ENCODE results near the gene TFPT.

TFPT gene

GRCh38 chr19:54148158-54148557, 32.7 kb upstream of the TFPT start:
- DNase-seq, result no peak

- DNase-seq, result no peak
These were observed 32.2 kb upstream of the TFPT start for GRCh38 chr19:54147676-54148075.

DNA sequence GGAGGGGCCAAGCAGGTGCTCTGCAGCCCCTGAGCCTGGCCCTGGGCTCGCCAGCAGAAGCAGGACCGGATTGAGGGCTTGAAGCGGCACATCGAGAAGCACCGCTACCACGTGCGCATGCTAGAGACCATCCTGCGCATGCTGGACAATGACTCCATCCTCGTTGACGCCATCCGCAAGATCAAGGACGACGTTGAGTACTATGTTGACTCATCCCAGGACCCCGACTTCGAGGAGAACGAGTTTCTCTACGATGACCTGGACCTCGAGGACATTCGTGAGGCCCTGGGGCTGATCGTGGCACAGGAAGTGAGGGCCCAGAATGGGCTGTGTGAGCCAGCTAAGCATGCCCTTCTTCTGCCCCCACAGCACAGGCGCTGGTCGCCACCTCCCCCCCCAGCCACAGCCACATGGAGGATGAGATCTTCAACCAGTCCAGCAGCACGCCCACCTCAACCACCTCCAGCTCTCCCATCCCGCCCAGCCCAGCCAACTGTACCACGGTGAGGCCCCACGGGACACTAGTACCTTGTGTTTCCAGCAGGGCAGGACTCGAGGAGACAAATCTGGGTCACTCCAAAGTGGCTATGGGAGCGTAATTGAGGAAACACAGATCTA, 30.2 kb upstream of the TFPT start:
- DNase-seq, result no peak

DNA sequence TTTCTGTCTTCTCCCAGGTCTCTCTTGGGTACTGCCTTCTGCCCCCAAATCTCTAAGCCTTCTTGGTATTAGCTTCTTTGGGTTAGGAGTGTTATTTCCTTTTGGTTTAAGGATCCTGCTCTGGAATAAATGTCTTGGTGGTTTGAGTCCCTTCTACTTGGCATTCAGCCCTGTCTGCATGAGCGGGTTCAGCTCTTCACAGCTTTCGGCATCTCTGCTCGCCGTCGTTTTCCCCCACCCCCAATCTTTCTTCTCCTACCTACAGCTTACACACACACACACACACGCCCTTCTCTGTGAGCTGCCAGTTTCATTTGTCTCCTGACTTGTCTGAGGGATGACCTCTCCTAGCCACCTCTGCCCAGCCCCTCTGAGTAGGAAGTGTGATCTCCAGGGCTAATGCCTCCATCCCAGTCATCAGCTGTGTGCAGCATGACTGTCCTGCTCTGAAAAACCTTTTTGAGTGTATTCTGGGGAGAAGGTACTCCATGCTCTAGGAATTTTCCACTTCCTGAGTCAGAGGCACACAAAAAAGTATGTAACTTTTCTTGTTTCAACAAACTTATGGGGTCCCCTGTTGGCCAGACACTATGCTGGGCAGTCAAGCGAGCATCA, 26.8 kb upstream of the TFPT start:
- DNase-seq, result no peak

- no peak for DNase-seq
These were observed 25.9 kb upstream of the TFPT start for GRCh38 chr19:54141356-54141755.

DNA sequence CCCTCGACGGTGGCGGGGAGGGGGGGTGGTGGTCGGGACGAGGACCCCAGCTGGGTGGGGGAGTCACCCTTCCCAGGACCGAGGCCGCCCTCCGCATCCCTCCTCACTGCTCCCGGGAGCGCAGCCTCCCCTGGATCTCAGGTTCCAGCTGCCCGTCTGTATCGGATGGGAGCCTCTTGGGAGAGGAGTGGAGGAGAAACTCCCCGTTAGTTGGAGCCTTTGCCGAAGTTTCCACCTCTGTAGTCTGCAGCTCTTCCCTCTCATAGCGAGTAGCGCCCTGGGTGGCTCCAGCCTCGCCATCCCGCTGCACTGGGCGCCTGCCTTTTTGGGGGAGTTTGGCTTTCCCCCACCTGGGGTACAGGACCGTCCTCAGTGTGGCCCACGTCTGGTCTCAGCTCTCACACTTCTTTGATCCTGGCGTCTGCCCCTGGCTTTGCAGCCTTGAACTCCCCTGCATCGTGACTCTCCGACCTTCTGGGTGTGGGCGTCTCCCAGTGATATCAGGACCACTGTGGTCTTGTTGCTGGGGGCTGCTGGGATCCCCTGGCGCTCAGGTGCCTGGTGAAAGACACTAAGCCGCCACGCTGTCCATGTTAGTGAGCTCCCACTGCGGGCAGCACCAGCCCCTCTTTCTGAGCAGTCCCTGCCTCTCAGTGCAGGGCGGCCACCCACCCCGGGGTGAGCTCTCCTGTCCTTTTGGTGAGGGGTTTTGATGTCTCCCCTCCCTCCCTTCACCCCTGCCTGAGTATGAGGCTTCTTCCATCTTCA, 23.2 kb upstream of the TFPT start:
- peak; percentile 43 for DNase-seq

DNA sequence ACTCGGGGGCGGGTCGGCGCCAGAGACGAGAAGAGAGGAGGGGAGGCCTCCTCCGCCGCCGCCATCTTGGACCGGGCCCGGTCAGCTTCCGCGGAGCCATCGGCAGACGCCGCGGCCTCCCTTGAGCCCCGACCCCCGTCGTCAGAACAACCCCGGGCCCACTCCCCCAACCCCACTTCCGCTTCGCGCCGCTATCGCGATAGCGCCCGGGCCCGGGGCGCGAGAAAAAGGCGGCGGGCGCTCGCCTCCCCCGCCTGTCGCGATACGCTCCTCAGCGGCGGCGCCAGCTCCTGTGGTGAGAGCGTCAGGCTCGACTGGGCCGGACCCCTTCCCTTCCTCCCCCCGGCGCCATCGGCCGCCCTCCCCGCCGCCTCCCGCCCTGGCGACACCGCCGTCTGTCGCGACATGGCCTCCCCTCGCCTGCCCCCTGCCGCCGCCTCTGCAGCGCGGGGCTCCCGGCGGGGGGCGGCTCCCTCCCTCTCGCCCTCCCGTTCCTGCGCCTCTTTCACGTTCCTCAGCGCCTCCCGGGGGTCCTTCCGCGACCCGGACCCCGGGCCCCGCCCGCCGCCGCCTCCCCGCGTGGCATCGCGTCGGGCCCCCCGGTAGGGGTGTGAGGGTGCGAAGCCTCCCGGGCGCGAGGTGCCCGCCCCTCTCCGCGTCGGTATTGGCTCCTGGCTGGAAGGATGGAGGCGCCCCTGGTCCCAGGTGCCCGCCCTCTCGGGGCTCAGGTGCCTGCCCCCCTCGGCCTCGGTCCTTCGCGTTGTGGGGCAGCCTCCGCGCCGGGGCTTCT, 22.4 kb upstream of the TFPT start, which contains the start of gene CNOT3:
Gene CNOT3, plus strand, starts transcription at position 64 of the 790 bp plus-strand sequence. CDS start 5,217 bp downstream, outside the sequence.
- peak; percentile 43 for DNase-seq

DNA sequence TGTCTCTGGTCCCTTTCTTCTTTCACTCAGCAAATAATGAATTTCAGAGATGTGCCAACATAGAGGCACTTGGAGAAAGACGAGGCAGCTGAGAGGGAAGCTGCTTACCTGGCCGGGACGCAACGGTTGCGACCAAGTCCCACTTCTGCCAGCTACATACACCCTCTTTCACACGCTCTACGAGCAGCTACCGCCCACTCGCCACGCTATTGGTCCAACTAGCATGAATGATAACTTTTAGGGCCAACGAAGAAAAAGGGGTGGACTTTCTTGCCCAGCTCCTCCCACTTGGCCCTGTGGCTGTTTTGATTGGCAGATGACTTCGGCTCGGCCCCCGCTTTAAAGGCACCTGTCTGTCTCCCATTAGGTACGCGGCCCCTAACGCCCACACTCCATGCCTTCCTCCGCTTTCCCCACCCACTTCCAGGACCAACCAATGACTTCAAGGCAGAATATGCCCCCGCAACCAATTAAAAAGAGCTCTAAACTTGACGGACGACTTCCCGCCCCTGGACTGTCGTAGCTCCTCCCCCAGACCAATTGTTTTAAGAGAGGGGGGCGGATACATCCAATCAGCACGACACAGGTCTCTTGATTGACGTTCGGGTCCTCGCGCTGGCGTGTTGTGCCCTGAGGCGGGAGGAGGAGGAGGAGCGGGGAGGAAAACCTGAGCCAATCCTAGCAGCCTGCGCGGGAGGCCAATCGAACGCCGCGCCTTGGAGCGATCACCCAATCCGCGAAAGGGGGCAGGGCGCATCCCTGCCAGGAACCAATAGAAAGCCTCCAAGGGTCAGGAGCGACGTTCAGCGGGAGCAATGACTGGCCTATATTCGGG, 21.6 kb upstream of the TFPT start:
- peak; percentile 100 for DNase-seq

DNA sequence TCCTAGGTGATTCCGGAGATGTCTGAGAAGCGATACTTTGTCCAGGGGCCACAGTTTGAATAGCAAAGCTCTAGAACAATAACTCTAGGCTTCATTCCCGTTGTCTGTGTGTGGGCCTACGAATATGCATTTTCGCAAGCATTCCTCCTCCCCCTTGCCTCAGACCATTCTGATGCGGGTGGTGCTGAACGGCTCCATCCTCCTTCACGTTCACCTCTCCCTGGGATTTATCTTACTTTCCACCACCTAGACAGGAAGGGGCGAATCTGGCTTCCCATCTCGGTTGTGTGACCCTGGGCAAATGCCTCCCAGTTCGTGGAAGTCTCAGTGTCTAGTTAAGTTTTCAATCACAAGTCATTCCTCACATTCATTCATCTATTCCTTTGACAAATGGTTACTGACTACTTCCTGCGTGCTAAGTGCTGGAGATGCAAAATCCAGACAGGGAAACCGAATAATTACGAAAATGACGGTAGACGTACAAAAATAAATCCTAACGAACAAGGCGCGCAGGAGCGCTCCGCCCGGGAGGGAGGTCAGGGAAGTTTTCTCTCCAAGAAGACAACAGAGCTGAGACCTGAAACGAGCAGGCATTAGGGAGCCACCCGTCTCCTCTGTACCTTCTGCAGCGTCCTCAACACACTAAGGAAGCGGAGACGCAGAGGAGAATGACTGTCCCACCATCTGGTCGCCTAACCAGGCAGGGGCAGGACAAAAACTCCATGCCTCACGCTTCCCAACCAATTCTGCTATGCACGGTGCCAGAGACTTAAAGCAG, 20.8 kb upstream of the TFPT start:
- DNase-seq, result peak; percentile 66

GRCh38 chr19:54133957-54134590, 18.6 kb upstream of the TFPT start:
- DNase-seq, result no peak

- peak; percentile 46 for DNase-seq
These were observed 18.0 kb upstream of the TFPT start for GRCh38 chr19:54133312-54133956.

GRCh38 chr19:54129617-54129996, 14.2 kb upstream of the TFPT start:
- no peak for DNase-seq

GRCh38 chr19:54128796-54129616, 13.5 kb upstream of the TFPT start:
- DNase-seq, result no peak

DNA sequence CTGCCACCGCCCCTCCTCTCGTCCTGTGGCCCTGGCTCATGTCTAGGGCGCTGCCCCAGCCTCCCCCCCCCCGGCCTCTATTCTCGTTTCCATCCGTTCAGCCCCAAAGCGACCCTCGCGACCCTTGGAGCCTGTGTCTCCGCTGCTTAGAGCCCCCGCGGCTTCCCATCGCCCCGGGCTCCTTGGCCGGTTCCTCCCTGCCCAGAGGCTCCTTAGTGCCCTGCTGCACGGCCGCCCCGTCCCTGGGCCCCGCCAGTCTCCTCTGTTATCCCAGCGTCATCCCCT, 12.9 kb upstream of the TFPT start:
- DNase-seq, result no peak

DNA sequence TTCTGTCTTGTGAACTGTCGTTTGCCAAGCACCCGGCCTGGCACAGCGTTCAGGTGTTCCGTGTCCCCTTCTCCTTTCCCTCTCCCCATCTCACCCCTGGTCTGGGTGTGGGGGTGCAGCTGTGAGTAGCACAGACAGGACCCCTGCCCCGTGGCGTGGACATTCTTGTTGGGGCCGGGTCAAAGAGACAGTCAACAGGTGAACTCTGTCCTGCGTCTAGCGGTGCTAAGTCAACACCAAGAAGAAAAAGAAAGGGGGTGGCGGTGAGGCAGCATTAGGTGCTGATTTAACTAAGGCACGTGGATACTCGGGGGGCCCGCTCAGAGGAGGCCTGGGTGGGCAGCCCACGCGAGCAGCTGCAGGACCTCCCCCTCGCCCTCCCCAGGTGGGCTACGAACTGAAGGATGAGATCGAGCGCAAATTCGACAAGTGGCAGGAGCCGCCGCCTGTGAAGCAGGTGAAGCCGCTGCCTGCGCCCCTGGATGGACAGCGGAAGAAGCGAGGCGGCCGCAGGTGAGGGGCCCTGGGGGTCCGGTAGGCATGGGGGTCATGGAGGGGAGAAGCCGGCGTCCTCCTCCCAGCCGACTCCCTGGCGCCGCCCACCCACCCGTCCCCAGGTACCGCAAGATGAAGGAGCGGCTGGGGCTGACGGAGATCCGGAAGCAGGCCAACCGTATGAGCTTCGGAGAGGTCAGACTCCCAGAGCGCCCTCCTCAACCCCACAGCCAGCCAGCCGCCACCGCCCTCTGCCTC, 12.4 kb upstream of the TFPT start:
- no peak for DNase-seq

GRCh38 chr19:54125713-54126112, 10.3 kb upstream of the TFPT start:
- DNase-seq, result no peak

DNA sequence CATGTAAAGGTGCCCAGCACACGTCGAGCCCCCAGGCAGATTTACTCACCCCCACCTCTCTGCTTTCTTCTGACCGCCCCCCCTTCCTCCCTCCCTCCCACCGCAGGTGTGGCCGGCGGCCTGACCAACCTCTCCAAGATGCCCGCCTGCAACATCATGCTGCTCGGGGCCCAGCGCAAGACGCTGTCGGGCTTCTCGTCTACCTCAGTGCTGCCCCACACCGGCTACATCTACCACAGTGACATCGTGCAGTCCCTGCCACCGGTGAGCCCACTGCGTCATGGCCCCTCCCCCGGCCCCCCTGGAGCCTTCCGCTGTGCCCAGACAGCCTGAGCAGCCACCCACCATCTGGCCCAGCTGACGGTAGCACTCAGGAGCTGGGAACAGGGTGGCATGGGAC, 8.9 kb upstream of the TFPT start:
- no peak for DNase-seq

- DNase-seq, result no peak
These were observed 8.2 kb upstream of the TFPT start for GRCh38 chr19:54123682-54124081.

DNA sequence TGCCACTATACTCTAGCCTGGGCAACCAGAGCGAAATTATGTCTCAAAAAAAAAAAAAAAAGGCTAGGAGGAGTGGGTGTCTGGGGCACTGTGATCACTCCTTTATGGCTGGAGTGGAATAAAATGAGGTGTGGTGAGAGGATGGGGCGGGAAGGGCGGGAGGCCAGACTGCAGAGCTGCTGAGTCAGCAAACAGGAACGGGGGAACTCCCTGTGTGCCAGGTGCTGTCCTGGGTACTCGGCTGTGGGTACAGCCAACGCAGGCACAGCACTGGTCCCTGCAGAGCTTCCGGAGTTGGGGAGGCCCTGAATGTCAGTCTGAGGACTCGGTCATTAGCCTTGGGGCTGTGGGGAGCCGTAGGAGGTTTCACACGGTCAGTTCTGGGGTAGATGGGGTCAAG, 5.8 kb upstream of the TFPT start:
- DNase-seq, result no peak

All from NCI-H146 (cell line).